Calu3 (cell line): ENCODE measurements around the gene ZSWIM1. TPM values are rescaled to one million over a fixed set of nuclear protein-coding genes. Genes with fewer than 3 reads are reported as not detected.

ENCODE experiments used
- BruUV-seq: library from RNA; stranded (reverse); fragments of 400-500 nt; replicated peaks from 2 replicates; lab custom pipeline; 2021; lab: Mats Ljungman, UMichigan
- CTCF ChIA-PET: fragments of 300-600 bp; sonication (Branson Sonifier 250); formaldehyde crosslinking; loops from one replicate; lab custom pipeline; 2022; ENCODE audit warnings: antibody characterized with exemption; lab: Charles Lee
- DNase-seq: peaks from one replicate; pipeline ENCODE4 v3.0.0; 2022
- H3K27ac Mint-ChIP-seq: one replicate; pipeline ENCODE4 v1.8.0; 2022; ENCODE audit warnings: mixed read lengths; ENCODE audit not compliant: unreplicated experiment
- H3K27me3 Mint-ChIP-seq: one replicate; pipeline ENCODE4 v1.8.0; 2022; ENCODE audit warnings: mixed read lengths; ENCODE audit not compliant: unreplicated experiment
- H3K36me3 Mint-ChIP-seq: one replicate; pipeline ENCODE4 v1.8.0; 2022; ENCODE audit warnings: mild to moderate bottlenecking, moderate library complexity, mixed read lengths; ENCODE audit not compliant: insufficient read depth, unreplicated experiment
- H3K4me1 Mint-ChIP-seq: one replicate; pipeline ENCODE4 v1.8.0; 2022; ENCODE audit warnings: mild to moderate bottlenecking, low read depth, mixed read lengths; ENCODE audit not compliant: unreplicated experiment
- H3K4me3 Mint-ChIP-seq: one replicate; pipeline ENCODE4 v1.8.0; 2022; ENCODE audit warnings: mild to moderate bottlenecking, low read depth, moderate library complexity, mixed read lengths; ENCODE audit not compliant: unreplicated experiment
- H3K9me3 Mint-ChIP-seq: one replicate; pipeline ENCODE4 v1.8.0; 2022; ENCODE audit warnings: low read depth, mixed read lengths; ENCODE audit not compliant: unreplicated experiment
- intact Hi-C: fragments of 100-400 bp; cut with micrococcal nuclease; formaldehyde crosslinking; loops from one replicate; pipeline ENCODE4 v1.10.0; 2022; ENCODE audit not compliant: unreplicated experiment
- total RNA-seq: library from RNA; stranded (reverse); gene quantifications from 2 replicates; pipeline ENCODE4 v1.2.3, GENCODE V29; 2022
- TF ChIP-seq, protein P1 (sequence below): fragments of 200-600 bp; IDR thresholded peaks from one replicate; pipeline ENCODE4 v1.8.0; 2022; ENCODE audit warnings: antibody characterized with exemption; ENCODE audit not compliant: unreplicated experiment

The ZSWIM1 gene
- total RNA-seq, 1 experiment from 2014 or later = 20.2 TPM

DNA sequence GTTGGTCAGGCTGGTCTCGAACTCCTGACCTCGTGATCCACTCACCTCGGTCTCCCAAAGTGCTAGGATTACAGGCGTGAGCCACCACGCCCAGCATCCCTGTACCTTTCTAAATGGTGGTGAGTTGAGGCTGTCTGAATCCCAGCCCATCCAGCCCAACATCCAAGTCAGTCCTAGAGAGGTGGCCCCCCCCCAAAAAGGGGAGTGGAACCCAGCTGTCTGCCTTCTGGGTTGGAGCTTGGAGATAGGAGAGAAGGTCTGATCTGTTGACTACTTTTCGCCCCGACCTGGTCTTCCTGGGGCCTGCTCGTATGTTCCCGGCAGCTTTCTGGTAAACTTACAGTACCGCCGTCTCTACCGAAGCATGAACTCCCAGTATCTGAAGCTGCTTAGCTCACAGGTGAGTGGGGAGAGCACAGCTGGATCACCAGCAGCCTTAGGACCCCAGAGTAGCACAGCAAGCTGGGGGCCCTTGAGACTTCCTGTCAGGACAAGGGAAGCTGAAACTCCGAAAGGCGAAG, 15.7 kb downstream of the ZSWIM1 start:
- CTCF ChIA-PET = no interaction called here
- DNase-seq = no peak
- peaks cover 17% of the 10 kb centered on the region for H3K36me3 Mint-ChIP-seq
- no TSS peak for BruUV-seq
- TF ChIP-seq, protein P1, sequence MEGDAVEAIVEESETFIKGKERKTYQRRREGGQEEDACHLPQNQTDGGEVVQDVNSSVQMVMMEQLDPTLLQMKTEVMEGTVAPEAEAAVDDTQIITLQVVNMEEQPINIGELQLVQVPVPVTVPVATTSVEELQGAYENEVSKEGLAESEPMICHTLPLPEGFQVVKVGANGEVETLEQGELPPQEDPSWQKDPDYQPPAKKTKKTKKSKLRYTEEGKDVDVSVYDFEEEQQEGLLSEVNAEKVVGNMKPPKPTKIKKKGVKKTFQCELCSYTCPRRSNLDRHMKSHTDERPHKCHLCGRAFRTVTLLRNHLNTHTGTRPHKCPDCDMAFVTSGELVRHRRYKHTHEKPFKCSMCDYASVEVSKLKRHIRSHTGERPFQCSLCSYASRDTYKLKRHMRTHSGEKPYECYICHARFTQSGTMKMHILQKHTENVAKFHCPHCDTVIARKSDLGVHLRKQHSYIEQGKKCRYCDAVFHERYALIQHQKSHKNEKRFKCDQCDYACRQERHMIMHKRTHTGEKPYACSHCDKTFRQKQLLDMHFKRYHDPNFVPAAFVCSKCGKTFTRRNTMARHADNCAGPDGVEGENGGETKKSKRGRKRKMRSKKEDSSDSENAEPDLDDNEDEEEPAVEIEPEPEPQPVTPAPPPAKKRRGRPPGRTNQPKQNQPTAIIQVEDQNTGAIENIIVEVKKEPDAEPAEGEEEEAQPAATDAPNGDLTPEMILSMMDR = no peak
- intact Hi-C loops = no loop called here
- no peak overlapping the region for H3K4me3 Mint-ChIP-seq
- no peaks in the 10 kb centered on the region for H3K9me3 Mint-ChIP-seq
- peaks cover 9% of the 10 kb centered on the region for H3K4me1 Mint-ChIP-seq
- H3K27ac Mint-ChIP-seq = no peak overlapping the region
- no peaks in the 10 kb centered on the region for H3K27me3 Mint-ChIP-seq

DNA sequence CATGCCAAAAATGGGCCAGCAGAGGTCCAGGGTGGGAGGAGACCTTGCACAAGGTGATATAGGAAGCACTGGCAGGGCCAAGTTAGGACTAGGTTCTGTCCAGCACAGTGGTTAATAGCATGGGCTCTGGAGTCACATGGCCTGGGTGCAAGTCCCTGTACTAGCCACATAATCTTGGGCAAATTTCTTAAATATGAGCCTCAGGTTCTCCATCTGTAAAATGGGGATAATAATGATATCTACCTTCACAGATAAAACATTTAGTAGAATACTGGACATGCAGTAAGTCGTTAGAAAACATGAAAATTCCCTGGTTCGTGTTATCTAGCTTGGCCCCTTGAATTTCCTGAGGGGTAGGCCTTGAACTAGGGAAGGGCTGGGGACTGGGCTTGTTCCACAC, 16.3 kb downstream of the ZSWIM1 start:
- TF ChIP-seq, protein P1 = no peak
- Mint-ChIP-seq H3K27me3 (no peaks in the 10 kb centered on the region), H3K27ac (no peak overlapping the region), H3K4me1 (peaks cover 5% of the 10 kb centered on the region), H3K4me3 (no peak overlapping the region), H3K36me3 (peaks cover 11% of the 10 kb centered on the region), H3K9me3 (no peaks in the 10 kb centered on the region)
- CTCF ChIA-PET = interaction anchor here (1.4 kb wide), 1 partner anchor 16 kb away, joined by 3 read pairs; the partner anchor contains the start of gene ZSWIM1
- DNase-seq = no peak
- no TSS peak for BruUV-seq
- intact Hi-C loops = no loop called here

DNA sequence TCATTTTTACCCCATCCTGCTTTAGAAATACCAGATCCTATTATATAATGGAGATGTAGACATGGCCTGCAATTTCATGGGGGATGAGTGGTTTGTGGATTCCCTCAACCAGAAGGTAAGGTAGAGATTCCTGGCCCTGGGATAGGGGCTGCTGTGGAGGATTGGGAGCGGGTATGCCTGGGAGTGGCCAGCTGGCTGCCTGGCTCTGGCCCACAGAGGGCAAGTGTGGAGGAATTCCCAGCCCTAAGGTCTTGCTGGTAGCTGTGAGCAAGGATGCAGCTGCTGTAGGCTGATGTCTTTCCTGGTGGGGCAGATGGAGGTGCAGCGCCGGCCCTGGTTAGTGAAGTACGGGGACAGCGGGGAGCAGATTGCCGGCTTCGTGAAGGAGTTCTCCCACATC, 16.7 kb downstream of the ZSWIM1 start:
- no peak for DNase-seq
- no peak overlapping the region for H3K27ac Mint-ChIP-seq
- intact Hi-C loops = no loop called here
- CTCF ChIA-PET = interaction anchor here (1.4 kb wide), 1 partner anchor 17 kb away, joined by 3 read pairs; the partner anchor contains the start of gene ZSWIM1
- no peak overlapping the region for H3K4me3 Mint-ChIP-seq
- peaks cover 7% of the 10 kb centered on the region for H3K36me3 Mint-ChIP-seq
- BruUV-seq = no TSS peak
- H3K4me1 Mint-ChIP-seq = peaks cover 1% of the 10 kb centered on the region
- TF ChIP-seq, protein P1 = no peak
- H3K9me3 Mint-ChIP-seq = no peaks in the 10 kb centered on the region
- no peaks in the 10 kb centered on the region for H3K27me3 Mint-ChIP-seq

DNA sequence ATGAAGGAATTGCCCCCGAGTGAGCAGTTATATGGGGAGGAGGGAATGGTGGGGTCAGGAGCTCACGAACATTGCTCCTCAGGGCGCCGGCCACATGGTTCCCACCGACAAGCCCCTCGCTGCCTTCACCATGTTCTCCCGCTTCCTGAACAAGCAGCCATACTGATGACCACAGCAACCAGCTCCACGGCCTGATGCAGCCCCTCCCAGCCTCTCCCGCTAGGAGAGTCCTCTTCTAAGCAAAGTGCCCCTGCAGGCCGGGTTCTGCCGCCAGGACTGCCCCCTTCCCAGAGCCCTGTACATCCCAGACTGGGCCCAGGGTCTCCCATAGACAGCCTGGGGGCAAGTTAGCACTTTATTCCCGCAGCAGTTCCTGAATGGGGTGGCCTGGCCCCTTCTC, 17.3 kb downstream of the ZSWIM1 start:
- TF ChIP-seq, protein P1 = no peak
- CTCF ChIA-PET = interaction anchor here (1.4 kb wide), 1 partner anchor 17 kb away, joined by 3 read pairs; the partner anchor contains the start of gene ZSWIM1

More for the DNA sequence above, 17.3 kb downstream of the ZSWIM1 start:
- no peak for DNase-seq
- H3K4me3 Mint-ChIP-seq = no peak overlapping the region
- H3K36me3 Mint-ChIP-seq = peaks cover under 1% of the 10 kb centered on the region
- no peaks in the 10 kb centered on the region for H3K4me1 Mint-ChIP-seq
- no peak overlapping the region for H3K27ac Mint-ChIP-seq
- H3K27me3 Mint-ChIP-seq = no peaks in the 10 kb centered on the region
- intact Hi-C loops = no loop called here
- no peaks in the 10 kb centered on the region for H3K9me3 Mint-ChIP-seq
- TSS peak; percentile 58 for BruUV-seq
